GM12878 (cell line): Measurements from ENCODE around the gene RPL37A. TPM values are rescaled to one million over a fixed set of nuclear protein-coding genes. Genes with fewer than 3 reads are reported as not detected.

Experiments used
- ATAC-seq: fragments of 200-7000 bp; cut with Tn5 transposase; 3 replicates; pipeline ENCODE4 v1.9.1; 2020; ENCODE audit warnings: mild to moderate bottlenecking, moderate library complexity
- BruUV-seq: library from RNA; stranded (reverse); fragments of 400-500 nt; replicated peaks from 2 replicates; lab custom pipeline; 2021; lab: Mats Ljungman, UMichigan
- CTCF ChIA-PET: fragments of 300-600 bp; sonication (Branson Sonifier 250); formaldehyde crosslinking; extraction: SDS; loops from one replicate; lab custom pipeline; 2021; ENCODE audit warnings: inconsistent platforms; lab: Yijun Ruan, JAX
- POLR2A ChIA-PET: fragments of 350-600 bp; formaldehyde crosslinking; extraction: SDS; loops from one replicate; lab custom pipeline; 2021; ENCODE audit warnings: inconsistent platforms; lab: Charles Lee
- RAD21 ChIA-PET: fragments of 300-600 bp; sonication (Branson Sonifier 250); formaldehyde crosslinking; loops from one replicate; lab custom pipeline; 2023; ENCODE audit warnings: antibody characterized with exemption; ENCODE audit not compliant: unreplicated experiment; lab: Charles Lee
- SMC1A ChIA-PET: fragments of 300-600 bp; sonication (Branson Sonifier 250); formaldehyde crosslinking; loops from one replicate; lab custom pipeline; 2023; ENCODE audit not compliant: unreplicated experiment, uncharacterized antibody; lab: Charles Lee
- DNase-seq: peaks from one replicate; pipeline ENCODE4 v3.0.0-alpha.2; 2011; ENCODE audit warnings: low read depth, low spot score
- FAIRE-seq: peaks from 3 replicates; lab custom pipeline; 2011; peaks lifted over from hg19 to GRCh38; lab: Jason Lieb, UNC
- H2AFZ ChIP-seq: 2 replicates; pipeline ENCODE4 v1.6.0; 2011; ENCODE audit warnings: low read depth, low read length, control low read depth; ENCODE audit not compliant: control insufficient read depth
- H3K27ac ChIP-seq: 2 replicates; pipeline ENCODE4 v1.5.1; 2011; ENCODE audit warnings: control low read depth; ENCODE audit not compliant: control insufficient read depth, insufficient read depth
- H3K27me3 ChIP-seq, 2 experiments: replicated peaks in 1 of 2; 2 replicates each; pipeline versions ENCODE4 v1.6.0 to v1.6.1; 2011; ENCODE audit warnings: low read length in 1 of 2; ENCODE audit not compliant: control insufficient read depth in 2 of 2, insufficient read depth in 2 of 2
- H3K36me3 ChIP-seq, 2 experiments: 2 replicates each; pipeline ENCODE4 v1.5.1; 2011; ENCODE audit warnings: low read length in 1 of 2; ENCODE audit not compliant: control insufficient read depth in 2 of 2, insufficient read depth in 2 of 2
- H3K4me1 ChIP-seq: 2 replicates; pipeline ENCODE4 v1.6.1; 2011; ENCODE audit warnings: mild to moderate bottlenecking, low read length, moderate library complexity, mixed read lengths; ENCODE audit not compliant: control insufficient read depth, insufficient read depth
- H3K4me2 ChIP-seq: 2 replicates; pipeline ENCODE4 v1.6.0; 2011; ENCODE audit warnings: control low read depth; ENCODE audit not compliant: control insufficient read depth, insufficient read depth
- H3K4me3 ChIP-seq: fragments of 200-600 bp; sonication (generic); 2 replicates; pipeline ENCODE4 v1.5.1; 2016
- H3K79me2 ChIP-seq: 2 replicates; pipeline ENCODE4 v1.6.0; 2011; ENCODE audit warnings: low read length; ENCODE audit not compliant: control insufficient read depth, insufficient read depth
- H3K9ac ChIP-seq: 2 replicates; pipeline ENCODE4 v1.8.0; 2011; ENCODE audit warnings: low read length, control low read depth, mixed read lengths; ENCODE audit not compliant: control insufficient read depth, insufficient read depth
- H3K9me3 ChIP-seq: replicated peaks from 3 replicates; pipeline ENCODE4 v1.5.1; 2011; ENCODE audit warnings: mild to moderate bottlenecking, low read length; ENCODE audit not compliant: control insufficient read depth, insufficient read depth
- H4K20me1 ChIP-seq: 2 replicates; pipeline ENCODE4 v1.6.0; 2011; ENCODE audit not compliant: control insufficient read depth, insufficient read depth
- CEBPZ ChIP-seq: fragments of 150-350 bp; IDR thresholded peaks from 2 replicates; pipeline ENCODE4 v1.6.1; 2016; ENCODE audit warnings: low read depth, low read length
- ZNF217 ChIP-seq: fragments of 450-650 bp; IDR thresholded peaks from 2 replicates; pipeline ENCODE4 v1.6.1; 2017; ENCODE audit warnings: antibody characterized with exemption, mild to moderate bottlenecking
- WGBS: methylation state at CpG from one replicate; pipeline ENCODE4 v1.1.6; 2016; ENCODE audit warnings: low lambda C conversion rate; ENCODE audit not compliant: insufficient replicate concordance, insufficient coverage; ENCODE audit errors: missing lambda C conversion rate; 5-methylcytosine and 5-hydroxymethylcytosine counted together
- in situ Hi-C: fragments of 300-500 bp; cut with MboI; formaldehyde crosslinking; loops from 9 replicates; pipeline ENCODE4 v1.14.3; 2018; ENCODE audit warnings: mixed read lengths
- intact Hi-C: fragments of 100-400 bp; cut with micrococcal nuclease; formaldehyde crosslinking; loops from one replicate; pipeline ENCODE4 v1.14.2; 2022; ENCODE audit not compliant: unreplicated experiment
- polyA plus RNA-seq, 11 experiments: library from polyadenylated mRNA; depleted of rRNA in 4 of 11; unstranded in 6 of 11; stranded (reverse) in 5 of 11; fragments of >200 nt; fragmentation: Nextera tagmentation in 4 of 11; fragmentation: Illumina TruSeq in 1 of 11; extraction: Ambion mirVana in 4 of 11; extraction: Trizol in 1 of 11; gene quantifications; 1 replicate in 1 of 11; 2 replicates in 10 of 11; pipeline versions ENCODE4 v1.2.1 to v1.2.3, GENCODE V29; 2011 to 2016; ENCODE audit warnings: inconsistent platforms in 2 of 11, missing spikeins in 2 of 11, low read depth in 1 of 11
- total RNA-seq, 4 experiments: library from RNA; depleted of rRNA in 3 of 4; stranded (reverse); fragments of >200 nt in 3 of 4; fragmentation: Illumina TruSeq in 1 of 4; extraction: Trizol in 1 of 4; gene quantifications; 2 replicates each; pipeline versions ENCODE4 v1.2.1 to v1.2.3, GENCODE V29; 2013 to 2021
- TF ChIP-seq, protein P1 (sequence below): IDR thresholded peaks from 2 replicates; pipeline ENCODE4 v1.6.1; 2011; ENCODE audit warnings: low read depth, low read length, improper control_type of control experiment, borderline replicate concordance
- TF ChIP-seq, protein P2 (sequence below): IDR thresholded peaks from 2 replicates; pipeline ENCODE4 v1.6.1; 2012; ENCODE audit warnings: mild to moderate bottlenecking, low read depth, low read length
- TF ChIP-seq, protein P3 (sequence below): fragments of 450-650 bp; IDR thresholded peaks from 2 replicates; pipeline ENCODE4 v1.6.1; 2017; ENCODE audit warnings: mild to moderate bottlenecking, moderate library complexity

RPL37A gene
- total and polyA plus RNA-seq, 10 of the 15 experiments (the other 5 are each of a cell fraction or from before 2014, with no cell fraction given), result 2,847 to 6,854 (median 5,110) TPM

- TF ChIP-seq, protein P1, sequence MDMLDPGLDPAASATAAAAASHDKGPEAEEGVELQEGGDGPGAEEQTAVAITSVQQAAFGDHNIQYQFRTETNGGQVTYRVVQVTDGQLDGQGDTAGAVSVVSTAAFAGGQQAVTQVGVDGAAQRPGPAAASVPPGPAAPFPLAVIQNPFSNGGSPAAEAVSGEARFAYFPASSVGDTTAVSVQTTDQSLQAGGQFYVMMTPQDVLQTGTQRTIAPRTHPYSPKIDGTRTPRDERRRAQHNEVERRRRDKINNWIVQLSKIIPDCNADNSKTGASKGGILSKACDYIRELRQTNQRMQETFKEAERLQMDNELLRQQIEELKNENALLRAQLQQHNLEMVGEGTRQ, result no peak
- TF ChIP-seq CEBPZ, result no peak
These were observed 29.0 kb upstream of the RPL37A start (continued) for GRCh38 chr2:216469661-216470060.

DNA sequence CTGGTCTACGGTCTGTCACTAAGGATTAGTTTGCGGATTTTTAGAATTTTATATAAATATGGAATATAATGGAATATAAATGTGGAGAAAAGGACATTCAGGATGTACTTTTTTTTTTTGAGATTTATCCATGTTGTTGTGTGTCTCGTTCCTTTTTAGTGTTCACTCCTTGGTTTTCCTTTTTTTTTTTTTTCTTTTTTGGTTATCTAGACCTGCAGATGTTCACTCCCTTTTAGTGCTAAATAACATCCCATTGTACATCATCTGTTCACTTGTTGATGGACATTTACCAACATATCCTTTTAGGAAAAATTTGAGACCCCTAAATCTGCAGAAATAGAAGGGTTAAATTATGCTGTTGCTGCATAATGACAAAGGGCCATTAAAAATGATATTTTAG lies 25.5 kb upstream of the RPL37A start:
- intact Hi-C loops, result no loop called here
- in situ Hi-C loops, result no loop called here
- no peak overlapping the region for H3K27ac ChIP-seq
- CTCF ChIA-PET, result no interaction called here
- H3K4me1 ChIP-seq, result peaks cover 8% of the 10 kb centered on the region
- H3K4me2 ChIP-seq, result no peak overlapping the region
- BruUV-seq, result no TSS peak
- H3K79me2 ChIP-seq, result no peaks in the 10 kb centered on the region
- POLR2A ChIA-PET, result no interaction called here
- RAD21 ChIA-PET, result no interaction called here
- WGBS, result 96% methylated on average over 3 of the region's 3 CpGs
- SMC1A ChIA-PET, result no interaction called here
- no peaks in the 10 kb centered on the region for H3K27me3 ChIP-seq
- H2AFZ ChIP-seq, result no peak overlapping the region
- FAIRE-seq, result no peak
- no peak for ATAC-seq
- no peaks in the 10 kb centered on the region for H4K20me1 ChIP-seq
- H3K9me3 ChIP-seq, result no peaks in the 10 kb centered on the region
- H3K36me3 ChIP-seq, result no peaks in the 10 kb centered on the region; a peak in 1 of 4 replicates
- no peak for DNase-seq
- no peak overlapping the region for H3K9ac ChIP-seq
- no peak overlapping the region for H3K4me3 ChIP-seq
- TF ChIP-seq, protein P2, sequence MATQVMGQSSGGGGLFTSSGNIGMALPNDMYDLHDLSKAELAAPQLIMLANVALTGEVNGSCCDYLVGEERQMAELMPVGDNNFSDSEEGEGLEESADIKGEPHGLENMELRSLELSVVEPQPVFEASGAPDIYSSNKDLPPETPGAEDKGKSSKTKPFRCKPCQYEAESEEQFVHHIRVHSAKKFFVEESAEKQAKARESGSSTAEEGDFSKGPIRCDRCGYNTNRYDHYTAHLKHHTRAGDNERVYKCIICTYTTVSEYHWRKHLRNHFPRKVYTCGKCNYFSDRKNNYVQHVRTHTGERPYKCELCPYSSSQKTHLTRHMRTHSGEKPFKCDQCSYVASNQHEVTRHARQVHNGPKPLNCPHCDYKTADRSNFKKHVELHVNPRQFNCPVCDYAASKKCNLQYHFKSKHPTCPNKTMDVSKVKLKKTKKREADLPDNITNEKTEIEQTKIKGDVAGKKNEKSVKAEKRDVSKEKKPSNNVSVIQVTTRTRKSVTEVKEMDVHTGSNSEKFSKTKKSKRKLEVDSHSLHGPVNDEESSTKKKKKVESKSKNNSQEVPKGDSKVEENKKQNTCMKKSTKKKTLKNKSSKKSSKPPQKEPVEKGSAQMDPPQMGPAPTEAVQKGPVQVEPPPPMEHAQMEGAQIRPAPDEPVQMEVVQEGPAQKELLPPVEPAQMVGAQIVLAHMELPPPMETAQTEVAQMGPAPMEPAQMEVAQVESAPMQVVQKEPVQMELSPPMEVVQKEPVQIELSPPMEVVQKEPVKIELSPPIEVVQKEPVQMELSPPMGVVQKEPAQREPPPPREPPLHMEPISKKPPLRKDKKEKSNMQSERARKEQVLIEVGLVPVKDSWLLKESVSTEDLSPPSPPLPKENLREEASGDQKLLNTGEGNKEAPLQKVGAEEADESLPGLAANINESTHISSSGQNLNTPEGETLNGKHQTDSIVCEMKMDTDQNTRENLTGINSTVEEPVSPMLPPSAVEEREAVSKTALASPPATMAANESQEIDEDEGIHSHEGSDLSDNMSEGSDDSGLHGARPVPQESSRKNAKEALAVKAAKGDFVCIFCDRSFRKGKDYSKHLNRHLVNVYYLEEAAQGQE, result no peak
- no peak for TF ChIP-seq ZNF217
- TF ChIP-seq, protein P3, sequence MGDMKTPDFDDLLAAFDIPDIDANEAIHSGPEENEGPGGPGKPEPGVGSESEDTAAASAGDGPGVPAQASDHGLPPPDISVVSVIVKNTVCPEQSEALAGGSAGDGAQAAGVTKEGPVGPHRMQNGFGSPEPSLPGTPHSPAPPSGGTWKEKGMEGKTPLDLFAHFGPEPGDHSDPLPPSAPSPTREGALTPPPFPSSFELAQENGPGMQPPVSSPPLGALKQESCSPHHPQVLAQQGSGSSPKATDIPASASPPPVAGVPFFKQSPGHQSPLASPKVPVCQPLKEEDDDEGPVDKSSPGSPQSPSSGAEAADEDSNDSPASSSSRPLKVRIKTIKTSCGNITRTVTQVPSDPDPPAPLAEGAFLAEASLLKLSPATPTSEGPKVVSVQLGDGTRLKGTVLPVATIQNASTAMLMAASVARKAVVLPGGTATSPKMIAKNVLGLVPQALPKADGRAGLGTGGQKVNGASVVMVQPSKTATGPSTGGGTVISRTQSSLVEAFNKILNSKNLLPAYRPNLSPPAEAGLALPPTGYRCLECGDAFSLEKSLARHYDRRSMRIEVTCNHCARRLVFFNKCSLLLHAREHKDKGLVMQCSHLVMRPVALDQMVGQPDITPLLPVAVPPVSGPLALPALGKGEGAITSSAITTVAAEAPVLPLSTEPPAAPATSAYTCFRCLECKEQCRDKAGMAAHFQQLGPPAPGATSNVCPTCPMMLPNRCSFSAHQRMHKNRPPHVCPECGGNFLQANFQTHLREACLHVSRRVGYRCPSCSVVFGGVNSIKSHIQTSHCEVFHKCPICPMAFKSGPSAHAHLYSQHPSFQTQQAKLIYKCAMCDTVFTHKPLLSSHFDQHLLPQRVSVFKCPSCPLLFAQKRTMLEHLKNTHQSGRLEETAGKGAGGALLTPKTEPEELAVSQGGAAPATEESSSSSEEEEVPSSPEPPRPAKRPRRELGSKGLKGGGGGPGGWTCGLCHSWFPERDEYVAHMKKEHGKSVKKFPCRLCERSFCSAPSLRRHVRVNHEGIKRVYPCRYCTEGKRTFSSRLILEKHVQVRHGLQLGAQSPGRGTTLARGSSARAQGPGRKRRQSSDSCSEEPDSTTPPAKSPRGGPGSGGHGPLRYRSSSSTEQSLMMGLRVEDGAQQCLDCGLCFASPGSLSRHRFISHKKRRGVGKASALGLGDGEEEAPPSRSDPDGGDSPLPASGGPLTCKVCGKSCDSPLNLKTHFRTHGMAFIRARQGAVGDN, result no peak
